Thymus (tissue), 11 donors: Measurements from ENCODE around the gene HMGCS2. TPM values are rescaled to one million over a fixed set of nuclear protein-coding genes. Genes with fewer than 3 reads are reported as not detected.
A peak's percentile ranks its signal among the peaks of the same experiment; 100 is the strongest.
"Not testable (repeated sequence)": the region's sequence is repeated elsewhere in the genome, so short reads cannot be mapped to it uniquely, and the experiment has no call there.

Experiments used
- DNase-seq, 9 donors: peaks; one replicate each; pipeline ENCODE4 v3.0.0-alpha.2; 2013; ENCODE audit warnings: low spot score in 9 of 9, low read depth in 6 of 9, missing footprints in 1 of 9
- H3K27ac ChIP-seq, 2 donors: one replicate each; pipeline ENCODE4 v1.5.1; 2013; ENCODE audit warnings: control low read depth in 1 of 2, low read depth in 1 of 2, low read length in 1 of 2, mild to moderate bottlenecking in 1 of 2, moderate library complexity in 1 of 2
- H3K27me3 ChIP-seq, 2 donors: one replicate each; pipeline ENCODE4 v1.5.1; 2013; ENCODE audit warnings: low read length in 1 of 2; ENCODE audit not compliant: control insufficient read depth in 2 of 2, insufficient read depth in 1 of 2
- H3K36me3 ChIP-seq, 2 donors: one replicate each; pipeline ENCODE4 v1.5.1; 2013; ENCODE audit warnings: low read length in 1 of 2, mild to moderate bottlenecking in 1 of 2, moderate library complexity in 1 of 2; ENCODE audit not compliant: control insufficient read depth in 2 of 2, insufficient read depth in 2 of 2
- H3K4me1 ChIP-seq, 2 donors: one replicate each; pipeline ENCODE4 v1.5.1; 2013; ENCODE audit warnings: low read length in 2 of 2; ENCODE audit not compliant: control insufficient read depth in 2 of 2, insufficient read depth in 2 of 2
- H3K4me3 ChIP-seq, 2 donors: one replicate each; pipeline ENCODE4 v1.5.1; 2013; ENCODE audit warnings: low read length in 2 of 2, control low read depth in 1 of 2, mild to moderate bottlenecking in 1 of 2
- H3K9me3 ChIP-seq, 2 donors: one replicate each; pipeline ENCODE4 v1.5.1; 2013; ENCODE audit warnings: low read length in 1 of 2, mild to moderate bottlenecking in 1 of 2; ENCODE audit not compliant: control insufficient read depth in 2 of 2, insufficient read depth in 1 of 2
- WGBS: extraction: QIAGEN DNeasy Blood & Tissue Kit; methylation state at CpG from one replicate; pipeline ENCODE4 v1.1.7; 2013; 5-methylcytosine and 5-hydroxymethylcytosine counted together
- polyA plus RNA-seq: library from polyadenylated mRNA; stranded (reverse); fragments of 200-250 nt; gene quantifications from one replicate; pipeline ENCODE4 v1.2.3, GENCODE V29; 2013
- total RNA-seq: library from RNA; stranded (reverse); fragments of 120-200 nt; gene quantifications from one replicate; pipeline ENCODE4 v1.2.4, GENCODE V29; 2013
- donor health status: healthy.

Gene HMGCS2
- total and polyA plus RNA-seq, 2 donors = 1.5 to 3.9 TPM

DNA sequence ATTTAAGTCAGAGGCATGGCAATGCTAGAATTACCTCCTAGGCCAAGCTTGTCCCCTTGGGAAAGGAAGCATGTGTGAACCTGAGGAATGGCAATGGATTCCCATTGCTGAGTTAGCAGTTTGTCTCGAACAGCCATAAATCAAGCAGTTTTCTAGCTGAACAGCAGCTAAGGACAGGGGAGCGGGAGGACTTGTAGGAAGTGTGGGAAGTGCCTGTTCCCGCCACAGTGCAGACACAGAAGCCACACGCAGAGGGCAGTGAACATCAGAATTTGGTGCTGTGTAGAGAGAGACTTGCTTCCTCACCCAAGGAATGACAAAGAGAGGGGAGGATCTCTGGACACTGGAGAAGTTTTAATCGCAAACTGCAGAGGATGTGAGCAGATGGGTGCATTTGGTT lies 53.2 kb downstream of the HMGCS2 start:
- Histone ChIP-seq H3K36me3 (no peaks in the 10 kb centered on the region), H3K9me3 (no peaks in the 10 kb centered on the region), H3K27me3 (peaks cover 0 to 2% of the 10 kb centered on the region in 2 donors), H3K4me1 (peaks cover 0 to 23% of the 10 kb centered on the region in 2 donors), H3K27ac (no peak overlapping the region), H3K4me3 (no peak overlapping the region)
- WGBS = 42% methylated on average over 5 of the region's 5 CpGs
- DNase-seq = no peak

DNA sequence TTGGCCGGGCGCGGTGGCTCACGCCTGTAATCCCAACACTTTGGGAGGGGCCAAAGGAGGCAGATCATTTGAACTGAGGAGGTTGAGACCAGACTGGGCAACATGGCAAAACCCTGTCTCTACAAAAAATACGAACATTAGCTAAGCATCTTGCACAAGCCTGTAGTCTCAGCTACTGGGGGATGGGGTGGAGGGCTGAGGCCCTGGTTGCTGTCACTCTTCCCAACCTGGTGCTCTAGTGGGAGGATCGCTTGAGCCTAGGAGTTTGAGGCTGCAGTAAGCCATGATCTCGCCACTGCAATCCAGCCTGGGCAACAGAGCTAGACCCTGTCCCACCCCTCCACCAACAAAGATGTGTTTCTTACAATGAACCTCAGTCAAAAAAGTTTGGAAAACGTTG lies 54.1 kb downstream of the HMGCS2 start:
- H3K4me3 ChIP-seq = no peak overlapping the region

GRCh38 chr1:119713749-119714456 lies 54.8 kb downstream of the HMGCS2 start:
- H3K9me3 ChIP-seq = no peaks in the 10 kb centered on the region
- no peak for DNase-seq
- no peak overlapping the region for H3K27ac ChIP-seq
- H3K36me3 ChIP-seq = no peaks in the 10 kb centered on the region
- H3K4me3 ChIP-seq = peak overlapping the region in 1 of 2 donors; percentile 69
- H3K4me1 ChIP-seq = peaks cover 0 to 23% of the 10 kb centered on the region in 2 donors
- WGBS = 96% methylated on average over 6 of the region's 6 CpGs
- peaks cover 0 to 5% of the 10 kb centered on the region in 2 donors for H3K27me3 ChIP-seq

More for the DNA sequence above, 54.1 kb downstream of the HMGCS2 start:
- Histone ChIP-seq H3K27ac (no peak overlapping the region), H3K36me3 (no peaks in the 10 kb centered on the region), H3K4me1 (peaks cover 0 to 23% of the 10 kb centered on the region in 2 donors), H3K9me3 (no peaks in the 10 kb centered on the region), H3K27me3 (peaks cover 0 to 2% of the 10 kb centered on the region in 2 donors)
- 93% methylated on average over 8 of the region's 8 CpGs for WGBS
- no peak for DNase-seq

- Histone ChIP-seq H3K27me3 (peaks cover 0 to 6% of the 10 kb centered on the region in 2 donors), H3K4me3 (peak overlapping the region; percentile 69 to 77), H3K27ac (no peak overlapping the region), H3K36me3 (no peaks in the 10 kb centered on the region), H3K9me3 (no peaks in the 10 kb centered on the region), H3K4me1 (peaks cover 0 to 23% of the 10 kb centered on the region in 2 donors)
- DNase-seq = peak in 2 of 9 donors; percentile 12 to 39
- 68% methylated on average over 17 of the region's 17 CpGs for WGBS
These were observed 55.5 kb downstream of the HMGCS2 start for GRCh38 chr1:119713039-119713748.

DNA sequence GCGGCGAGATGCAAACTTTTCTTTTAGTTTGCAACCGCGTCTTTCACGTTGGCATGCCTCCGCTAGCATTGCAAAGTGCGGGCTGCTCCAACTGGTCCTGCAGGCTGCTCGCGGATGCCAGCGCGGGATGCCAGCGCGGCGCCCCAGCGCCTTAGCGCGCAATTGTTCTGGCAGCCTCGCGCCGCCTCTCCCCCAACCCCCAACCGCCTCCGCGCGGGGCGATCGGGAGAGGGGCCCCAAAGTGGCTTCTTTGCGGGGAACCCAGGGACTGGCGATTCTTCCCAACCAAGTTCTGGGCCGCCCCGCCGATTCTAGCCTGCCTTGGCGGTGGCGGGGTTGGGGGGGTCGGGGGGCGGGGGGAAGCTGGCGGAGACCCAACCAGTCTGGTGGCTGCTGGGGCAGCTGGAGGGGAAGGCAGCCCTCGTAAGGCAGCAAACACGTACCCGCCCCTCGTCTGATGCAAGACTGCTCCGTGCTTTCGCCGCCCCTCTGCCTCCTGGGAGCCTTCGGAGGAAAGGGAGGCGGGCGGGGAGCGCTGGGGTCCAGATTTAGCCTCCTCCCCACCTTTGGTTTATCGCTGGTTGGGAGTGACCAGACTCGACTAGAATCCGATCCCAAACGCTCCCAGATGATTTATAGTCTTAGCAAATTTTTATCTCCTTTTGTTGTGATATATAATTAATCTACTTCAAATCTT lies 56.2 kb downstream of the HMGCS2 start:
- Histone ChIP-seq H3K27me3 (peaks cover 0 to 6% of the 10 kb centered on the region in 2 donors), H3K9me3 (no peaks in the 10 kb centered on the region), H3K4me1 (peaks cover 0 to 23% of the 10 kb centered on the region in 2 donors), H3K27ac (peak overlapping the region in 1 of 2 donors; percentile 27), H3K4me3 (peak overlapping the region; percentile 69 to 77), H3K36me3 (no peaks in the 10 kb centered on the region)
- under 1% methylated on average over 51 of the region's 51 CpGs for WGBS
- DNase-seq = peak in 5 of 9 donors; percentile 34 to 76 (median 49)

GRCh38 chr1:119711804-119712341 lies 56.8 kb downstream of the HMGCS2 start, which contains the start of gene PHGDH:
Gene PHGDH, plus strand, starts transcription at chr1:119711934. Its CDS starts 89 bp downstream, at chr1:119712023.
- H3K4me3 ChIP-seq = peak within 1 kb of the TSS; percentile 69 to 77
- peaks cover 0 to 6% of the 10 kb centered on the region in 2 donors for H3K27me3 ChIP-seq
- H3K4me1 ChIP-seq = peaks cover 0 to 23% of the 10 kb centered on the region in 2 donors
- no peaks in the 10 kb centered on the region for H3K9me3 ChIP-seq
- DNase-seq = peak in 8 of 9 donors; percentile 38 to 82 (median 51)
- H3K36me3 ChIP-seq = no peaks in the 10 kb centered on the region
- WGBS = under 1% methylated on average over 27 of the region's 27 CpGs
- H3K27ac ChIP-seq = peak within 1 kb of the TSS in 1 of 2 donors; percentile 27

DNA sequence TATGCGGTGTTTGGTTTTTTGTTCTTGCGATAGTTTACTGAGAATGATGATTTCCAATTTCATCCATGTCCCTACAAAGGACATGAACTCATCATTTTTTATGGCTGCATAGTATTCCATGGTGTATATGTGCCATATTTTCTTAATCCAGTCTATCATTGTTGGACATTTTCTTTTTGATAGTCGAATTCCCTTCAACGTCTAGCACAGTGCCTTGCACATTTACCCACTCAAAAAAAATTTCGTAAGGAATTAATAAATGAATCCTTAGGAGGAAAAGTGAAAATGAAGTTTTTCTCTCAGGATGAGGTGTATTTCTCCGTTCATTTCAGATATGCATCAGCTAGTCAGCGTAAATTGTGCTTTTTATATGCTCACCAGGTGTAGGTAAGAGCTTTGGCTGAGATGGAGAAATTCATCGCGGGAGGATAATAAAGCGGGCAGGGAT lies 57.3 kb downstream of the HMGCS2 start:
- WGBS = 13% methylated on average over 8 of the region's 10 CpGs
- not testable (repeated sequence) for H3K36me3 ChIP-seq, H3K27ac ChIP-seq

GRCh38 chr1:119706599-119706998 lies 62.1 kb downstream of the HMGCS2 start:
- DNase-seq, H3K27me3 ChIP-seq, H3K4me1 ChIP-seq, H3K36me3 ChIP-seq, H3K4me3 ChIP-seq, H3K9me3 ChIP-seq, H3K27ac ChIP-seq: not testable (repeated sequence)
- WGBS = 92% methylated on average over 6 of the region's 6 CpGs

More for the DNA sequence above, 57.3 kb downstream of the HMGCS2 start:
- H3K27me3 ChIP-seq, DNase-seq, H3K9me3 ChIP-seq: not testable (repeated sequence)
- H3K4me3 ChIP-seq = peak overlapping the region; percentile 69 to 77
- peaks cover 0 to 23% of the 10 kb centered on the region in 2 donors for H3K4me1 ChIP-seq
